NCI-H146 (cell line): Measurements from ENCODE around the gene VCPKMT.

Source experiments
- DNase-seq: peaks from one replicate; lab custom pipeline; 2025; lab: John Stamatoyannopoulos, UW

Gene VCPKMT

GRCh38 chr14:50116181-50116956 lies at the start of gene VCPKMT:
Gene VCPKMT, minus strand, starts transcription at chr14:50116572. Its CDS starts 20 bp downstream, at chr14:50116552.
- DNase-seq = peak; percentile 93

- no peak for DNase-seq
Measured at GRCh38 chr14:50156111-50156510, 39.7 kb upstream of the VCPKMT start.

GRCh38 chr14:50148799-50149198 lies 32.4 kb upstream of the VCPKMT start:
- no peak for DNase-seq

DNA sequence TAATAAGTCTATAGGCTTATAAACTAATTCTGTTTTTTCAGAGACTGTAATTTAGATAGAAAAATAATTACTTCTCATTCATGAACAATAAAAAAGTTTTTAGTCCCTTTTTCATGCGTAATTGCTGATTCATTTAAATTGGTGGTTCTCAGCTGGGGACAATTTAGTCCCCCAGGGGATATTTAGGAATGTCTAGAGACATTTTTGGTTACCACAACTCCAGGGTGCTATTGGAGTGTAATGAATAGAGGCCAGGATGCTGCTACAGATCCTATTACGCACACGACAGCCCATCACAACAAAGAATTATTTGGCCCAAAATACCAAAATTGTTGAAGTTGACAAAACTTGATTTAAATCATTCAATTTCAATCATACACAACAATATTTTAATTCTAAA lies 22.8 kb upstream of the VCPKMT start:
- DNase-seq = no peak

DNA sequence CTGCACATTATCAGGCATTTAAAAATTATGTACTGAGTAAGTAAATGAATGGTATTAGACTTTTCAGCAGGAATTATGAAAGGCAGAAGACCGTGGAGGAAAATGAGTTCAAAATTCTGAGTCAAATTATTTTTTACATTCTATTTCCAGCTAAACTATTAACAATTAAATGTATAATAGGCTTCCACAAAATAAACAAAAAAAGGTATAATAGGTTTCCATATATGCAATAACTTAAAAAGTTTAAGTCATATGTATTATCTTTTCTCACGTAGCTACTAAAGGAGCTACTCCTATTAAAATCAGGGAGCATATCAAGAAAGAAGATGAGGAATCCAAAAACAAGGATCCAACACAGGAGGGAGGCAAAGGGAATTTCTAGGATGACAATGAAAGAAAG lies 11.4 kb upstream of the VCPKMT start:
- no peak for DNase-seq

- peak; percentile 66 for DNase-seq
Measured at GRCh38 chr14:50123062-50123461, 6.7 kb upstream of the VCPKMT start.

GRCh38 chr14:50122291-50122690 lies 5.9 kb upstream of the VCPKMT start:
- DNase-seq = no peak

DNA sequence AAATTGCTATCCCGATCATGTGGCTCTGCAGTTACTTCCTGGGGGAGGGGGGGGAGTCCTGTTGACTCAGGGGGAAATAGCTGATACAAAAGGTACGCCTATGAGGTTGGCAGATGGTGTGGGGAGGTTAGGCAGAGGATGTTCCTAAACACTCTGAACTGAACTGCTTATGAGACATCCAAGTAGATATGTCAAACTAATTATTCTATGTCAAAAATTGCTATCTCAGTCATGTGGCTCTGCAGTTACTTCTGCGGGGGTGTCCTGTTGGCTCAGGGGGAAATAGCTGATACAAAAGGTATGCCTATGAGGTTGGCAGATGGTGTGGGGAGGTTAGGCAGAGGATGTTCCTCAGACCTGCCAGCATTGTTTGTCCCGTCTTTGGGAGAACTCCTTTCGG lies 5.1 kb upstream of the VCPKMT start:
- DNase-seq = no peak

DNA sequence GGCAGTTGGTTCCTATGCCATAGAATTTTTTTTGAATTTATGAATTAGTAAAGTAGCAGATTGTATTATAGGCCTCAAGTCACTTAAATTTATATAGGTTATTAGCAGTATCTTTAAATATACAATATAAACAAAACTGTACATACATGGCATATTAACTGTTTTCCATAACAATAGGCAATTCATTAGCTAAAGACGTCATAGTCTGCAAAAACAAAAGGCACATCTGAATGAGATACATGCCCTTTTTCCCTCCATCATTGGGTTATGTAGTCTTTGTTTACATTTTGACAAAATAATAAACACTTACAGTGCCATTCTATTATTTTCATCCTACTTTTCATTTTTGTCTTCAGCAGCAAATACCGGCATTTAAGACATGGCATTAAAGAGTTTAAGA lies 1.1 kb upstream of the VCPKMT start:
- no peak for DNase-seq

DNA sequence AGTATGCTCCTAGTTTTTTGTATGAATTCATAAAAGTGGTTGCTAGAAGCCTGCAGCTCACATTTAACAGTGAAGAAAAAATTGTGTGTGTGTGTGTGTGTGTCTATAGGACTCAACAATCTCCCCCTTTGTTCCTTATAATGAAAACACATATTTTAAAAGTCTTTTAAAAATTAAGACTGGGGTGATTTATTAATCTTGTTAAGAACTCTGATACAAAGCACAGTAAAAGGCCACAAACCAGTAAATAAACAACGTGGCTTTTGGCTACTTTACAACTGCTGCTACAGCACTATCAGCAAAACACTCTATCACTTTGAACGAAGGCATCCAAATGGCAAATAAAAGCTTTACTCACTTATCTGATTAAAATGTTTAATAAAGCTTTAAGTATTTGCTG lies 594 bp upstream of the VCPKMT start:
- no peak for DNase-seq

- DNase-seq = no peak
Measured at GRCh38 chr14:50113381-50114035, 2.9 kb downstream of the VCPKMT start.

DNA sequence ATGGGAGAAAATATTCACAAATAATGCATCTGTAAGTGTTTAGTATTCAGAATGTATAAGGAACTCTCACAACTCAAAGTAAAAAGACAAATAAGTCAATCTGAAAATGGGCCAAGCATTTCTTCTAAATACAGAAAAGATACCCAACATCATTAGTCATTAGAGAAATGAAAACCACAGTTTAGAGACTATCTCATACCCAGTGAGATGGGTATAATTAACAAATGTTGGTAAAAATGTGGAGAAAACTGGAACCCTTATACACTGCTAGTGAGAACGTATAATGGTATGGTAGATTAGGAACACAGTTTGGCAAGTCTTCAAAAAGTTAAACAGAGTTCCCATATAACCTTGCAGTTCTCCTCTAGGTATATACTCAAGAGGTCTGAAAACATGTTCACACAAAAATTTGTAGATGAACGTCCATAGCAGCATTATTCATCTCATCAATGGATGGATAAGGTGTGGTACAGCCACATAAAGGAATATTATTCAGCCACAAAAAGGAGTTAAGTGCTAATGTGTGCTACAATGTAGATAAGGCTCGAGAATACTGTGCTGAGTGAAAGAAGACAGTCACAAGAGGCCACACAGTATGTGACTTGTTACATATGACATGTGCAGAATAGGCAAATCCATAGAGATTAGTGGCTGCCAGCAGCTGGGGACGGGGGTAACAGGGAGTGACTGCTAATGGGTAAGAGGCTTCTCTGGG lies 5.9 kb downstream of the VCPKMT start:
- no peak for DNase-seq

GRCh38 chr14:50109342-50109741 lies 7.0 kb downstream of the VCPKMT start:
- no peak for DNase-seq

DNA sequence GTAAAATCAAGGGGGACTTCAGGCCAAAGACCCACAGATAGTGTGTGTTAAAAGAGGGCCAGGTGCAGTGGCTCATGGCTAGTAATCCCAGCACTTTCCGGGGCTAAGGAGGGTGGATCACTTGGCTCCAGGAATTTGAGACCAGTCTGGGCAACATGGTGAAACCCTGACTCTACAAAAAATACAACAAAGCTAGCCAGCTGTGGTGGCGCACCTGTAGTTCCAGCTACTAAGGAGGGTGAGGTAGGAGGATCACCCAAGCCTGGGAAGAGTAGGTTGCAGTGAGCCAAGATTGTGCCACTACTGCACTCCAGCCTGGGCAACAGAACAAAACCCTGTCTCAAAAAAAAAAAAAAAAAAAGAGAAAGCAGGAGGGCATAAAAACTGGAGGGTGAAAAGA lies 8.5 kb downstream of the VCPKMT start:
- DNase-seq = no peak

DNA sequence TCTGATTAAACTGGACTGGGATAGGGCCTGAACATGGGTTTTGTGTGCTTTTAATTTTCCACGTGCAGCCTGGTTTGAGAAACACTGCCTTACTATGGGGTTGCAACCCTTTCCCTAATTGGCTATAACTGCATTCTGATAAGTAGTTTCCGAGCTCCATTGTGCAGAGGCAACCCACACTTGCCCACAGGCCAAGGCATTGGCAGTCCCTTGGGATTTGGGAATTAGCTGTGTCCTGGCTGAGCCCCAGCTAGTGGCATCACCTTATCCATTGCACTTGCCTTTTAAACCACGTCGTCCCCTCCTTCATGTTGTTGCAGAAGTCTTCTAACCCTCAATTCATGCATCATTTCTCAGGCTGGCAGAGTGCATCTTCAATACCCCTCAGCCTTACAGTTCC lies 10.2 kb downstream of the VCPKMT start:
- DNase-seq = no peak

DNA sequence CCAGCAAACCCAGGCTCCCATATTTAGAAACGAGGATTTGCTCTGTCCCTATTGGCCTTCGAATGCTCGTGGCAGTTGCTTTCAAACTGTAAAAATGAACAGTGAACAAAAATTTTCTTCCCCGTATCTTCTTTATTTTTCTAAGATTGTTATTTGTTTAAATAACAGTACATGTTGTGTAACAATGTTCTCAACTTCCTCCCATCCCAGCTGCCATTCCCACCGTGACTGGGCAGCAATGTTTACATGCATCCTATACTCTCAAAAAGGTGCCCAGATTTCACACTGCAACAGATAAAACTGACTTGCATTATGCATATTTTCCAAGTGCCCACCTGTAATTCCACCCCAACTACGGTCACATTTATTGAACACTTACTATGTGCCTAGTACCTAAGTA lies 12.8 kb downstream of the VCPKMT start:
- no peak for DNase-seq

GRCh38 chr14:50101417-50101816 lies 15.0 kb downstream of the VCPKMT start:
- DNase-seq = no peak

DNA sequence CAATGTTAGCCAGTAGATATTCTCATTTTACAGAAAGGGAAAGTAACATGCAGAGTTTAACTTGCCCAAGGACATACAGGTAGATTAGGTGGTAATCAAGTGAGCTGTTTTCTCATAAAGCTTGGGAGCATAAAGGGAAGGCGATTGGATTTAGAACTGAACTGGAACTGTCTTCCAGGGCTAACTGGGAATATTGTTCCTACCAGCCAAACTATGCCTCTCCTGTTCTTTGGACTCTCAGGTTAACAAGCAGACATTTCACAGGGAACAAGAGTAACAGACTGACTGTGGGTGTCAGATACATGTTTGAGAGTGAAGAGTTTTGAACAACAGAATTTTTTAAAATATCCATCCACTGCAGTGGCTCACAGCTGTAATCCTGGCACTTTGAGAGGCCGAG lies 15.6 kb downstream of the VCPKMT start:
- no peak for DNase-seq

DNA sequence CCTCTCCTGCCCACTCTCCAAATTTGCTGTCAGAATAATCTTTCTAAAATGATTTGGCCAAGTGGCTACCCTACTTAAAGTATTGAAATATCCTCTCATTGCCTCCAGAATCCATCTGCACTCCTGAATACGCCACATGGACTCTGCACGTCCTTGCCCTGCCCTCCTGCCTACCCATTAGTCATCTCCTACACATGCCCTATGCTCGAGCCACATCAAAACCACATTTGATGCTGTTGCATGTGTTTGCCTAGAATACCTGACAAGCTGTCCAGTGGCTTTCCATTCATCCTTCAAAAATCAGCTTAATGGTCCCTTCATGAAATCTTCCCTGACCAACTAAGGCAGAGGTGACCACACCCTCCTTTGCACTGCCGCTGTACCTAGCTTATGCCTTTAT lies 17.0 kb downstream of the VCPKMT start:
- DNase-seq = no peak

GRCh38 chr14:50095895-50096294 lies 20.5 kb downstream of the VCPKMT start:
- DNase-seq = no peak

GRCh38 chr14:50094056-50094755 lies 22.2 kb downstream of the VCPKMT start:
- no peak for DNase-seq

GRCh38 chr14:50093496-50093895 lies 22.9 kb downstream of the VCPKMT start:
- no peak for DNase-seq
